CD14-positive monocyte (primary cell): ENCODE measurements around the gene SLC25A42. TPM values are rescaled to one million over a fixed set of nuclear protein-coding genes. Genes with fewer than 3 reads are reported as not detected.

Experiments
- DNase-seq, 3 donors: peaks; one replicate each; pipeline ENCODE4 v3.0.0-alpha.2; 2011 to 2022
- H2AFZ ChIP-seq: 2 replicates; pipeline ENCODE4 v1.6.0; 2012; ENCODE audit warnings: mild to moderate bottlenecking, low read depth, low read length, inconsistent platforms; ENCODE audit not compliant: insufficient read depth, poor library complexity, severe bottlenecking
- H3K27ac ChIP-seq, 2 donors: 1 replicate in 1 of 2; 2 replicates in 1 of 2; pipeline ENCODE4 v1.5.1; 2012 to 2013; ENCODE audit warnings: low read length in 2 of 2, control low read depth in 1 of 2, inconsistent platforms in 1 of 2, low read depth in 1 of 2, mild to moderate bottlenecking in 1 of 2
- H3K27me3 ChIP-seq, 2 donors: one replicate each; pipeline versions ENCODE4 v1.6.0 to v1.6.1; 2011 to 2013; ENCODE audit warnings: low read length in 2 of 2; ENCODE audit not compliant: control insufficient read depth in 2 of 2, insufficient read depth in 2 of 2
- H3K36me3 ChIP-seq, 2 donors: replicated peaks in 1 of 2; 1 replicate in 1 of 2; 2 replicates in 1 of 2; pipeline versions ENCODE4 v1.5.1 to v1.6.1; 2012 to 2013; ENCODE audit warnings: low read length in 2 of 2, control low read depth in 1 of 2, inconsistent platforms in 1 of 2, mild to moderate bottlenecking in 1 of 2; ENCODE audit not compliant: insufficient read depth in 2 of 2, control insufficient read depth in 1 of 2
- H3K4me1 ChIP-seq, 2 donors: 1 replicate in 1 of 2; 2 replicates in 1 of 2; pipeline versions ENCODE4 v1.5.1 to v1.6.1; 2012 to 2013; ENCODE audit warnings: low read length in 2 of 2, control low read depth in 1 of 2, inconsistent platforms in 1 of 2, mild to moderate bottlenecking in 1 of 2, moderate library complexity in 1 of 2; ENCODE audit not compliant: insufficient read depth in 2 of 2, control insufficient read depth in 1 of 2
- H3K4me2 ChIP-seq: replicated peaks from 2 replicates; pipeline ENCODE3; 2012; ENCODE audit warnings: low read length, moderate library complexity, mild to moderate bottlenecking; ENCODE audit not compliant: poor library complexity, severe bottlenecking; ENCODE audit errors: extremely low read depth
- H3K4me3 ChIP-seq, 3 experiments: fragments of 200-600 bp in 1 of 3; sonication (generic) in 1 of 3; replicated peaks in 1 of 3; 1 replicate in 2 of 3; 2 replicates in 1 of 3; pipeline ENCODE4 v1.5.1; 2011 to 2013; ENCODE audit warnings: low read length in 3 of 3, mild to moderate bottlenecking in 3 of 3, control low read depth in 2 of 3, low read depth in 2 of 3, inconsistent platforms in 1 of 3, moderate library complexity in 1 of 3
- H3K79me2 ChIP-seq: 2 replicates; pipeline ENCODE4 v1.6.0; 2012; ENCODE audit warnings: mild to moderate bottlenecking, control low read depth, inconsistent platforms, low read length, moderate library complexity; ENCODE audit not compliant: insufficient read depth
- H3K9ac ChIP-seq: 2 replicates; pipeline ENCODE4 v1.6.0; 2017; ENCODE audit warnings: low read length, mild to moderate bottlenecking; ENCODE audit not compliant: insufficient read depth, poor library complexity, severe bottlenecking
- H3K9me3 ChIP-seq, 2 donors: replicated peaks in 1 of 2; 1 replicate in 1 of 2; 2 replicates in 1 of 2; pipeline versions ENCODE4 v1.5.1 to v1.6.1; 2012 to 2013; ENCODE audit warnings: low read length in 2 of 2, control low read depth in 1 of 2; ENCODE audit not compliant: control insufficient read depth in 1 of 2, insufficient read depth in 1 of 2
- H4K20me1 ChIP-seq: 2 replicates; pipeline ENCODE4 v1.6.0; 2012; ENCODE audit warnings: mild to moderate bottlenecking, low read length, control low read depth, moderate library complexity; ENCODE audit not compliant: insufficient read depth
- H3K27ac Mint-ChIP-seq, 7 donors: one replicate each; pipeline ENCODE4 v1.8.0; 2020; ENCODE audit warnings: mild to moderate bottlenecking in 7 of 7, mixed read lengths in 7 of 7, moderate library complexity in 6 of 7, inconsistent platforms in 2 of 7
- H3K27me3 Mint-ChIP-seq, 3 donors: one replicate each; pipeline ENCODE4 v1.8.0; 2021 to 2022; ENCODE audit warnings: low read depth in 3 of 3, mild to moderate bottlenecking in 3 of 3, mixed read lengths in 3 of 3, moderate library complexity in 3 of 3, inconsistent platforms in 1 of 3
- H3K36me3 Mint-ChIP-seq, 2 donors: one replicate each; pipeline ENCODE4 v1.8.0; 2020; ENCODE audit warnings: mixed read lengths in 2 of 2, inconsistent platforms in 1 of 2, mild to moderate bottlenecking in 1 of 2
- H3K4me1 Mint-ChIP-seq: one replicate; pipeline ENCODE4 v1.8.0; 2020; ENCODE audit warnings: mild to moderate bottlenecking, mixed read lengths
- H3K4me3 Mint-ChIP-seq, 2 donors: one replicate each; pipeline ENCODE4 v1.8.0; 2020; ENCODE audit warnings: mild to moderate bottlenecking in 2 of 2, mixed read lengths in 2 of 2, moderate library complexity in 1 of 2
- H3K9me3 Mint-ChIP-seq, 7 donors: one replicate each; pipeline ENCODE4 v1.8.0; 2020 to 2022; ENCODE audit warnings: mixed read lengths in 7 of 7, mild to moderate bottlenecking in 6 of 7, moderate library complexity in 6 of 7, inconsistent platforms in 2 of 7
- WGBS: methylation state at CpG from one replicate; pipeline ENCODE4 v1.1.5; 2013; ENCODE audit warnings: missing lambda C conversion rate; ENCODE audit not compliant: insufficient coverage; 5-methylcytosine and 5-hydroxymethylcytosine counted together
- intact Hi-C, 2 donors: fragments of 100-400 bp; cut with micrococcal nuclease; formaldehyde crosslinking; loops; one replicate each; pipeline versions ENCODE4 v1.15.0 to v1.15.1; 2023
- polyA plus RNA-seq, 3 donors: library from polyadenylated mRNA; depleted of rRNA in 1 of 3; unstranded in 2 of 3; stranded (reverse) in 1 of 3; fragments of 300-500 nt in 2 of 3; fragments of >200 nt in 1 of 3; fragmentation: Illumina TruSeq in 2 of 3; gene quantifications; 1 replicate in 2 of 3; 2 replicates in 1 of 3; pipeline ENCODE4 v1.2.3, GENCODE V29; 2012 to 2021
- TF ChIP-seq, protein P1 (sequence below): fragments of 200-600 bp; IDR thresholded peaks from one replicate; pipeline ENCODE4 v1.8.0; 2022; ENCODE audit warnings: antibody characterized with exemption, mild to moderate bottlenecking

The SLC25A42 gene
- polyA plus RNA-seq, 3 donors, result 0.68 to 3.1 (median 1.1) TPM

DNA sequence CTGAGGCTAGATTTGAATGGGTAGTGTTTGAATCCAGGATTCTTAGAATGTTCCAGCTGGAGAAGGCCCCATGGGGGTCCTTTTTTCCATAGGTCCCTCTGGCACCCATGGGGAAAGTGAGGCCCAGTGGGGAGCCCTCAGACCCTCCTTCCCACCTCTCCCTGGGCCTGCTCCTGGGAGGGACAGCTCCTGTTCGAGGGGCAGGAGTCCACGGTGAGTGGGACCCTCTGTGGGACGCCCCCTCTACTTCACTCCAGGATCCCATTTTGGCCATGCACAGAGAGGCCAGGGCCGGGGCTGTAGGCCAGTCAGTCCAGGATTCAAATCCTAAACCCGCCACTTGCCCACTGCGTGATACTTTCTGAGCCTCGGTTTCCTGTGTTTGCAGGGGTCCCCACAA is 98.7 kb downstream of the SLC25A42 start:
- H3K9me3 ChIP-seq, result peaks cover 0 to 4% of the 10 kb centered on the region in 2 donors
- no peak overlapping the region for H3K4me3 Mint-ChIP-seq
- intact Hi-C loops, result no loop called here
- no peak overlapping the region for H2AFZ ChIP-seq
- no peaks in the 10 kb centered on the region for H3K4me1 ChIP-seq
- 95% methylated on average over 4 of the region's 7 CpGs for WGBS
- DNase-seq, result no peak
- H3K27ac Mint-ChIP-seq, result peak overlapping the region in 1 of 7 donors; percentile 15
- no peak overlapping the region for H3K4me3 ChIP-seq
- H3K79me2 ChIP-seq, result no peaks in the 10 kb centered on the region
- peaks cover 0 to 4% of the 10 kb centered on the region in 2 donors for H3K36me3 Mint-ChIP-seq
- peaks cover 0 to 3% (median 2%) of the 10 kb centered on the region in 3 donors for H3K27me3 Mint-ChIP-seq
- TF ChIP-seq, protein P1, sequence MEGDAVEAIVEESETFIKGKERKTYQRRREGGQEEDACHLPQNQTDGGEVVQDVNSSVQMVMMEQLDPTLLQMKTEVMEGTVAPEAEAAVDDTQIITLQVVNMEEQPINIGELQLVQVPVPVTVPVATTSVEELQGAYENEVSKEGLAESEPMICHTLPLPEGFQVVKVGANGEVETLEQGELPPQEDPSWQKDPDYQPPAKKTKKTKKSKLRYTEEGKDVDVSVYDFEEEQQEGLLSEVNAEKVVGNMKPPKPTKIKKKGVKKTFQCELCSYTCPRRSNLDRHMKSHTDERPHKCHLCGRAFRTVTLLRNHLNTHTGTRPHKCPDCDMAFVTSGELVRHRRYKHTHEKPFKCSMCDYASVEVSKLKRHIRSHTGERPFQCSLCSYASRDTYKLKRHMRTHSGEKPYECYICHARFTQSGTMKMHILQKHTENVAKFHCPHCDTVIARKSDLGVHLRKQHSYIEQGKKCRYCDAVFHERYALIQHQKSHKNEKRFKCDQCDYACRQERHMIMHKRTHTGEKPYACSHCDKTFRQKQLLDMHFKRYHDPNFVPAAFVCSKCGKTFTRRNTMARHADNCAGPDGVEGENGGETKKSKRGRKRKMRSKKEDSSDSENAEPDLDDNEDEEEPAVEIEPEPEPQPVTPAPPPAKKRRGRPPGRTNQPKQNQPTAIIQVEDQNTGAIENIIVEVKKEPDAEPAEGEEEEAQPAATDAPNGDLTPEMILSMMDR, result no peak
- no peaks in the 10 kb centered on the region for H3K4me1 Mint-ChIP-seq
- H3K27ac ChIP-seq, result no peak overlapping the region
- H3K4me2 ChIP-seq, result no peak overlapping the region
- H3K9me3 Mint-ChIP-seq, result peaks cover 0 to 2% (median 0%) of the 10 kb centered on the region in 7 donors
- no peaks in the 10 kb centered on the region for H3K27me3 ChIP-seq
- no peaks in the 10 kb centered on the region for H3K36me3 ChIP-seq
- no peaks in the 10 kb centered on the region for H4K20me1 ChIP-seq
- no peak overlapping the region for H3K9ac ChIP-seq

Other genes starting within 250 kb of the SLC25A42 start
- 10 to 100 TPM in 1 of 3 donors, 1 to 10 TPM in 2; 2.6 to 43.7 (median 3.2) TPM for gene UPF1, start 232.0 kb upstream of the SLC25A42 start, polyA plus RNA-seq
- not detected for gene CERS1, start 167.8 kb upstream of the SLC25A42 start, polyA plus RNA-seq
- 100 to 1,000 TPM; 331 to 345 (median 345) TPM for gene COPE, start 144.6 kb upstream of the SLC25A42 start, polyA plus RNA-seq
- 10 to 100 TPM; 24.0 to 40.3 (median 27.5) TPM for gene DDX49, start 144.3 kb upstream of the SLC25A42 start, polyA plus RNA-seq
- 10 to 100 TPM; 45.1 to 88.1 (median 49.4) TPM for gene HOMER3, start 122.8 kb upstream of the SLC25A42 start, polyA plus RNA-seq
- gene SUGP2, start 30.5 kb upstream of the SLC25A42 start, polyA plus RNA-seq, result 100 to 1,000 TPM in 1 of 3 donors, 1 to 10 TPM in 2; 7.6 to 143 (median 8.2) TPM
- 10 to 100 TPM; 22.3 to 29.6 (median 26.1) TPM for gene ARMC6, start 30.4 kb upstream of the SLC25A42 start, polyA plus RNA-seq
- gene TMEM161A, start 74.5 kb downstream of the SLC25A42 start, polyA plus RNA-seq, result 10 to 100 TPM; 14.3 to 22.5 (median 15.3) TPM
- gene MEF2B, start 106.3 kb downstream of the SLC25A42 start, polyA plus RNA-seq, result 1 to 10 TPM in 1 of 3 donors, under 1 TPM in 2; 0.15 to 1.8 (median 0.30) TPM
- gene BORCS8, start 128.2 kb downstream of the SLC25A42 start, polyA plus RNA-seq, result 10 to 100 TPM; 31.6 to 44.1 (median 36.5) TPM
- gene RFXANK, start 128.3 kb downstream of the SLC25A42 start, polyA plus RNA-seq, result 10 to 100 TPM; 62.2 to 98.2 (median 66.6) TPM
- gene NR2C2AP, start 139.4 kb downstream of the SLC25A42 start, polyA plus RNA-seq, result 1 to 10 TPM; 6.4 to 7.8 (median 6.4) TPM
- not detected for gene NCAN, start 148.0 kb downstream of the SLC25A42 start, polyA plus RNA-seq
- not detected for gene TM6SF2, start 209.3 kb downstream of the SLC25A42 start, polyA plus RNA-seq